ENCODE data around the gene SPPL2C. TPM values are rescaled to one million over a fixed set of nuclear protein-coding genes. Genes with fewer than 3 reads are reported as not detected.

Gene SPPL2C
- total and polyA plus RNA-seq, 2 of the 13 experiments (the other 11 are each of a cell fraction or from before 2014, with no cell fraction given) = not detected

DNA sequence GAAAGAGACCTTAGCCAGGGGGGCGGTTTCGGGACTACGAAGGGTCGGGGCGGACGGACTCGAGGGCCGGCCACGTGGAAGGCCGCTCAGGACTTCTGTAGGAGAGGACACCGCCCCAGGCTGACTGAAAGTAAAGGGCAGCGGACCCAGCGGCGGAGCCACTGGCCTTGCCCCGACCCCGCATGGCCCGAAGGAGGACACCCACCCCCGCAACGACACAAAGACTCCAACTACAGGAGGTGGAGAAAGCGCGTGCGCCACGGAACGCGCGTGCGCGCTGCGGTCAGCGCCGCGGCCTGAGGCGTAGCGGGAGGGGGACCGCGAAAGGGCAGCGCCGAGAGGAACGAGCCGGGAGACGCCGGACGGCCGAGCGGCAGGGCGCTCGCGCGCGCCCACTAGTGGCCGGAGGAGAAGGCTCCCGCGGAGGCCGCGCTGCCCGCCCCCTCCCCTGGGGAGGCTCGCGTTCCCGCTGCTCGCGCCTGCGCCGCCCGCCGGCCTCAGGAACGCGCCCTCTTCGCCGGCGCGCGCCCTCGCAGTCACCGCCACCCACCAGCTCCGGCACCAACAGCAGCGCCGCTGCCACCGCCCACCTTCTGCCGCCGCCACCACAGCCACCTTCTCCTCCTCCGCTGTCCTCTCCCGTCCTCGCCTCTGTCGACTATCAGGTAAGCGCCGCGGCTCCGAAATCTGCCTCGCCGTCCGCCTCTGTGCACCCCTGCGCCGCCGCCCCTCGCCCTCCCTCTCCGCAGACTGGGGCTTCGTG is 49.5 kb downstream of the SPPL2C start, which contains the start of gene MAPT (continued):
- TF ChIP-seq, protein P1, sequence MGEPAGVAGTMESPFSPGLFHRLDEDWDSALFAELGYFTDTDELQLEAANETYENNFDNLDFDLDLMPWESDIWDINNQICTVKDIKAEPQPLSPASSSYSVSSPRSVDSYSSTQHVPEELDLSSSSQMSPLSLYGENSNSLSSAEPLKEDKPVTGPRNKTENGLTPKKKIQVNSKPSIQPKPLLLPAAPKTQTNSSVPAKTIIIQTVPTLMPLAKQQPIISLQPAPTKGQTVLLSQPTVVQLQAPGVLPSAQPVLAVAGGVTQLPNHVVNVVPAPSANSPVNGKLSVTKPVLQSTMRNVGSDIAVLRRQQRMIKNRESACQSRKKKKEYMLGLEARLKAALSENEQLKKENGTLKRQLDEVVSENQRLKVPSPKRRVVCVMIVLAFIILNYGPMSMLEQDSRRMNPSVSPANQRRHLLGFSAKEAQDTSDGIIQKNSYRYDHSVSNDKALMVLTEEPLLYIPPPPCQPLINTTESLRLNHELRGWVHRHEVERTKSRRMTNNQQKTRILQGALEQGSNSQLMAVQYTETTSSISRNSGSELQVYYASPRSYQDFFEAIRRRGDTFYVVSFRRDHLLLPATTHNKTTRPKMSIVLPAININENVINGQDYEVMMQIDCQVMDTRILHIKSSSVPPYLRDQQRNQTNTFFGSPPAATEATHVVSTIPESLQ (CRISPR knock-in tag; conservative IDR thresholded peaks at IDR 0.05) = no peak
- TF ChIP-seq, protein P2, sequence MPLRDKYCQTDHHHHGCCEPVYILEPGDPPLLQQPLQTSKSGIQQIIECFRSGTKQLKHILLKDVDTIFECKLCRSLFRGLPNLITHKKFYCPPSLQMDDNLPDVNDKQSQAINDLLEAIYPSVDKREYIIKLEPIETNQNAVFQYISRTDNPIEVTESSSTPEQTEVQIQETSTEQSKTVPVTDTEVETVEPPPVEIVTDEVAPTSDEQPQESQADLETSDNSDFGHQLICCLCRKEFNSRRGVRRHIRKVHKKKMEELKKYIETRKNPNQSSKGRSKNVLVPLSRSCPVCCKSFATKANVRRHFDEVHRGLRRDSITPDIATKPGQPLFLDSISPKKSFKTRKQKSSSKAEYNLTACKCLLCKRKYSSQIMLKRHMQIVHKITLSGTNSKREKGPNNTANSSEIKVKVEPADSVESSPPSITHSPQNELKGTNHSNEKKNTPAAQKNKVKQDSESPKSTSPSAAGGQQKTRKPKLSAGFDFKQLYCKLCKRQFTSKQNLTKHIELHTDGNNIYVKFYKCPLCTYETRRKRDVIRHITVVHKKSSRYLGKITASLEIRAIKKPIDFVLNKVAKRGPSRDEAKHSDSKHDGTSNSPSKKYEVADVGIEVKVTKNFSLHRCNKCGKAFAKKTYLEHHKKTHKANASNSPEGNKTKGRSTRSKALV (CRISPR knock-in tag; IDR thresholded peaks at IDR 0.05) = peak; percentile 61
- TF ChIP-seq THAP11 (CRISPR knock-in tag; IDR thresholded peaks at IDR 0.05) (peak; percentile 79), ZNF160 (CRISPR knock-in tag; IDR thresholded peaks at IDR 0.05) (no peak), GZF1 (CRISPR knock-in tag; IDR thresholded peaks at IDR 0.05) (no peak), IKZF4 (CRISPR knock-in tag; IDR thresholded peaks at IDR 0.05; ENCODE audit: borderline replicate concordance, low read depth, not compliant biosample characterization) (no peak), RBFOX2 (IDR thresholded peaks at IDR 0.05; ENCODE audit: low read depth, low read length) (peak; percentile 86), IKZF1 (IDR thresholded peaks at IDR 0.05) (no peak), ATF7 (IDR thresholded peaks at IDR 0.05) (no peak), ATF7 (CRISPR knock-in tag; IDR thresholded peaks at IDR 0.05) (no peak), SPEN (CRISPR knock-in tag; IDR thresholded peaks at IDR 0.05; ENCODE audit: low read depth) (peak; percentile 88), AKAP8 (CRISPR knock-in tag; IDR thresholded peaks at IDR 0.05) (peak; percentile 76; the same call in 1 of the 2 replicates), ZNF274 (CRISPR knock-in tag; IDR thresholded peaks at IDR 0.05) (no peak; the same call in 1 of the 2 replicates), TCF12 (IDR thresholded peaks at IDR 0.05) (no peak), TCF12 (CRISPR knock-in tag; IDR thresholded peaks at IDR 0.05) (0 out of 2 replicates have a peak, but pooled peaks have one; percentile 36), ZNF432 (CRISPR knock-in tag; IDR thresholded peaks at IDR 0.05; ENCODE audit: borderline replicate concordance) (no peak)
- TF ChIP-seq, protein P3, sequence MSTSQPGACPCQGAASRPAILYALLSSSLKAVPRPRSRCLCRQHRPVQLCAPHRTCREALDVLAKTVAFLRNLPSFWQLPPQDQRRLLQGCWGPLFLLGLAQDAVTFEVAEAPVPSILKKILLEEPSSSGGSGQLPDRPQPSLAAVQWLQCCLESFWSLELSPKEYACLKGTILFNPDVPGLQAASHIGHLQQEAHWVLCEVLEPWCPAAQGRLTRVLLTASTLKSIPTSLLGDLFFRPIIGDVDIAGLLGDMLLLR (CRISPR knock-in tag; IDR thresholded peaks at IDR 0.05) = no peak
- TF ChIP-seq, protein P4, sequence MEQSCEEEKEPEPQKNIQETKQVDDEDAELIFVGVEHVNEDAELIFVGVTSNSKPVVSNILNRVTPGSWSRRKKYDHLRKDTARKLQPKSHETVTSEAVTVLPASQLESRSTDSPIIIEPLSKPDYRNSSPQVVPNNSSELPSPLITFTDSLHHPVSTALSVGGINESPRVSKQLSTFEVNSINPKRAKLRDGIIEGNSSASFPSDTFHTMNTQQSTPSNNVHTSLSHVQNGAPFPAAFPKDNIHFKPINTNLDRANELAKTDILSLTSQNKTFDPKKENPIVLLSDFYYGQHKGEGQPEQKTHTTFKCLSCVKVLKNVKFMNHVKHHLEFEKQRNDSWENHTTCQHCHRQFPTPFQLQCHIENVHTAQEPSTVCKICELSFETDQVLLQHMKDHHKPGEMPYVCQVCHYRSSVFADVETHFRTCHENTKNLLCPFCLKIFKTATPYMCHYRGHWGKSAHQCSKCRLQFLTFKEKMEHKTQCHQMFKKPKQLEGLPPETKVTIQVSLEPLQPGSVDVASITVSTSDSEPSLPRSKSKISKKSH (CRISPR knock-in tag; IDR thresholded peaks at IDR 0.05; ENCODE audit: borderline replicate concordance) = 0 out of 2 replicates have a peak, but pooled peaks have one; percentile 18
- TF ChIP-seq, protein P5, sequence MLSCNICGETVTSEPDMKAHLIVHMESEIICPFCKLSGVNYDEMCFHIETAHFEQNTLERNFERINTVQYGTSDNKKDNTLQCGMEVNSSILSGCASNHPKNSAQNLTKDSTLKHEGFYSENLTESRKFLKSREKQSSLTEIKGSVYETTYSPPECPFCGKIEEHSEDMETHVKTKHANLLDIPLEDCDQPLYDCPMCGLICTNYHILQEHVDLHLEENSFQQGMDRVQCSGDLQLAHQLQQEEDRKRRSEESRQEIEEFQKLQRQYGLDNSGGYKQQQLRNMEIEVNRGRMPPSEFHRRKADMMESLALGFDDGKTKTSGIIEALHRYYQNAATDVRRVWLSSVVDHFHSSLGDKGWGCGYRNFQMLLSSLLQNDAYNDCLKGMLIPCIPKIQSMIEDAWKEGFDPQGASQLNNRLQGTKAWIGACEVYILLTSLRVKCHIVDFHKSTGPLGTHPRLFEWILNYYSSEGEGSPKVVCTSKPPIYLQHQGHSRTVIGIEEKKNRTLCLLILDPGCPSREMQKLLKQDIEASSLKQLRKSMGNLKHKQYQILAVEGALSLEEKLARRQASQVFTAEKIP (CRISPR knock-in tag; IDR thresholded peaks at IDR 0.05; ENCODE audit: borderline replicate concordance) = no peak

Data from HepG2 (cell line).